B cell (primary cell): ENCODE results near the gene ZBTB32. TPM values are rescaled to one million over a fixed set of nuclear protein-coding genes. Genes with fewer than 3 reads are reported as not detected.

Experiments used
- ATAC-seq: fragments of 200-7000 bp; cut with Tn5 transposase; one replicate; pipeline ENCODE4 v1.10.0; 2021; ENCODE audit warnings: low read depth, mild to moderate bottlenecking, moderate number of reproducible peaks, moderate library complexity
- CTCF ChIA-PET: fragments of 350-600 bp; sonication (Branson Sonifier 250); formaldehyde crosslinking; loops from one replicate; lab custom pipeline; 2021; ENCODE audit warnings: antibody characterized with exemption, inconsistent platforms; lab: Charles Lee
- POLR2A ChIA-PET: fragments of 350-600 bp; sonication (Branson Sonifier 250); formaldehyde crosslinking; loops from one replicate; lab custom pipeline; 2021; ENCODE audit warnings: antibody characterized with exemption; lab: Charles Lee
- DNase-seq: peaks from one replicate; pipeline ENCODE4 v3.0.0; 2013
- H2AFZ ChIP-seq: 2 replicates; pipeline ENCODE4 v1.6.1; 2012; ENCODE audit warnings: mild to moderate bottlenecking, low read depth, low read length; ENCODE audit not compliant: insufficient read depth, poor library complexity, severe bottlenecking
- H3K27ac ChIP-seq, 2 donors: 1 replicate in 1 of 2; 2 replicates in 1 of 2; pipeline ENCODE4 v1.5.1; 2012 to 2013; ENCODE audit warnings: low read length in 2 of 2, mild to moderate bottlenecking in 2 of 2, moderate library complexity in 1 of 2
- H3K27me3 ChIP-seq, 4 experiments: fragments of 200-600 bp in 1 of 4; sonication (generic) in 1 of 4; replicated peaks in 1 of 4; 1 replicate in 2 of 4; 2 replicates in 2 of 4; pipeline versions ENCODE4 v1.6.1 to v1.7.0; 2013 to 2016; ENCODE audit warnings: low read length in 3 of 4, mild to moderate bottlenecking in 2 of 4, mixed read lengths in 1 of 4, moderate library complexity in 1 of 4; ENCODE audit not compliant: insufficient read depth in 4 of 4, control insufficient read depth in 3 of 4; ENCODE audit errors: control extremely low read depth in 1 of 4
- H3K36me3 ChIP-seq, 2 experiments: replicated peaks in 1 of 2; 1 replicate in 1 of 2; 2 replicates in 1 of 2; pipeline versions ENCODE4 v1.6.1 to v1.7.1; 2013; ENCODE audit warnings: low read length in 1 of 2; ENCODE audit not compliant: insufficient read depth in 2 of 2, control insufficient read depth in 1 of 2; ENCODE audit errors: control extremely low read depth in 1 of 2, extremely low read depth in 1 of 2
- H3K4me1 ChIP-seq, 2 donors: fragments of 200-600 bp in 1 of 2; sonication (generic) in 1 of 2; 1 replicate in 1 of 2; 2 replicates in 1 of 2; pipeline versions ENCODE4 v1.5.1 to v1.6.1; 2013 to 2017; ENCODE audit warnings: low read length in 2 of 2; ENCODE audit not compliant: control insufficient read depth in 2 of 2, insufficient read depth in 2 of 2
- H3K4me2 ChIP-seq: replicated peaks from 2 replicates; pipeline ENCODE3; 2012; ENCODE audit warnings: mild to moderate bottlenecking, low read depth, low read length; ENCODE audit not compliant: poor library complexity, severe bottlenecking
- H3K4me3 ChIP-seq, 5 experiments: fragments of 200-600 bp in 1 of 5; sonication (generic) in 1 of 5; 1 replicate in 3 of 5; 2 replicates in 2 of 5; pipeline versions ENCODE4 v1.5.1 to v1.7.0; 2011 to 2016; ENCODE audit warnings: low read length in 4 of 5, mild to moderate bottlenecking in 4 of 5, low read depth in 2 of 5, control low read depth in 1 of 5, moderate library complexity in 1 of 5; ENCODE audit not compliant: insufficient read depth in 1 of 5; ENCODE audit errors: control extremely low read depth in 1 of 5, extremely low read depth in 1 of 5
- H3K79me2 ChIP-seq: fragments of 200-600 bp; sonication (generic); one replicate; pipeline ENCODE4 v1.6.0; 2016; ENCODE audit warnings: low read length; ENCODE audit not compliant: control insufficient read depth, insufficient read depth
- H3K9ac ChIP-seq: fragments of 200-600 bp; sonication (generic); 2 replicates; pipeline ENCODE4 v1.6.1; 2017; ENCODE audit warnings: mild to moderate bottlenecking, low read length, moderate library complexity
- H3K9me3 ChIP-seq, 3 donors: one replicate each; pipeline versions ENCODE4 v1.6.1 to v1.7.1; 2013; ENCODE audit warnings: low read length in 2 of 3; ENCODE audit not compliant: control insufficient read depth in 2 of 3, insufficient read depth in 1 of 3; ENCODE audit errors: control extremely low read depth in 1 of 3
- H4K20me1 ChIP-seq: 2 replicates; pipeline ENCODE4 v1.6.0; 2012; ENCODE audit warnings: mild to moderate bottlenecking, low read length; ENCODE audit not compliant: insufficient read depth, control insufficient read depth, poor library complexity, severe bottlenecking
- H3K27ac Mint-ChIP-seq: one replicate; pipeline ENCODE4 v1.8.0; 2021; ENCODE audit warnings: mixed read lengths
- H3K27me3 Mint-ChIP-seq: one replicate; pipeline ENCODE4 v1.8.0; 2021; ENCODE audit warnings: mixed read lengths
- H3K4me1 Mint-ChIP-seq: one replicate; pipeline ENCODE4 v1.8.0; 2021; ENCODE audit warnings: mixed read lengths
- H3K4me3 Mint-ChIP-seq: one replicate; pipeline ENCODE4 v1.8.0; 2021; ENCODE audit warnings: mixed read lengths
- H3K9me3 Mint-ChIP-seq: one replicate; pipeline ENCODE4 v1.8.0; 2022; ENCODE audit warnings: mixed read lengths; ENCODE audit not compliant: insufficient read depth
- CTCF ChIP-seq: fragments of 200-600 bp; IDR thresholded peaks from one replicate; pipeline ENCODE4 v1.8.0; 2022; ENCODE audit warnings: antibody characterized with exemption, mild to moderate bottlenecking
- EZH2 ChIP-seq: IDR thresholded peaks from 2 replicates; pipeline ENCODE4 v1.6.1; 2012; ENCODE audit warnings: borderline replicate concordance, low read depth, mild to moderate bottlenecking, moderate library complexity, low read length; ENCODE audit not compliant: insufficient read depth, poor library complexity, severe bottlenecking
- WGBS: methylation state at CpG from one replicate; pipeline ENCODE4 v1.1.5; 2013; ENCODE audit warnings: missing lambda C conversion rate; ENCODE audit not compliant: insufficient coverage; 5-methylcytosine and 5-hydroxymethylcytosine counted together
- intact Hi-C: fragments of 100-400 bp; cut with micrococcal nuclease; formaldehyde crosslinking; loops from one replicate; pipeline ENCODE4 v1.10.0; 2022
- polyA plus RNA-seq: library from polyadenylated mRNA; depleted of rRNA; stranded (reverse); fragments of >200 nt; gene quantifications from 2 replicates; pipeline ENCODE4 v1.2.3, GENCODE V29; 2012
- total RNA-seq, 2 donors: library from RNA; stranded (reverse); fragments of 120-200 nt in 1 of 2; gene quantifications; 1 replicate in 1 of 2; 2 replicates in 1 of 2; pipeline versions ENCODE4 v1.2.3 to v1.2.4, GENCODE V29; 2013 to 2022

Gene ZBTB32
- total and polyA plus RNA-seq, 2 donors (not counting 1 experiment from before 2014, with no cell fraction given) = 18.9 to 28.1 TPM

DNA sequence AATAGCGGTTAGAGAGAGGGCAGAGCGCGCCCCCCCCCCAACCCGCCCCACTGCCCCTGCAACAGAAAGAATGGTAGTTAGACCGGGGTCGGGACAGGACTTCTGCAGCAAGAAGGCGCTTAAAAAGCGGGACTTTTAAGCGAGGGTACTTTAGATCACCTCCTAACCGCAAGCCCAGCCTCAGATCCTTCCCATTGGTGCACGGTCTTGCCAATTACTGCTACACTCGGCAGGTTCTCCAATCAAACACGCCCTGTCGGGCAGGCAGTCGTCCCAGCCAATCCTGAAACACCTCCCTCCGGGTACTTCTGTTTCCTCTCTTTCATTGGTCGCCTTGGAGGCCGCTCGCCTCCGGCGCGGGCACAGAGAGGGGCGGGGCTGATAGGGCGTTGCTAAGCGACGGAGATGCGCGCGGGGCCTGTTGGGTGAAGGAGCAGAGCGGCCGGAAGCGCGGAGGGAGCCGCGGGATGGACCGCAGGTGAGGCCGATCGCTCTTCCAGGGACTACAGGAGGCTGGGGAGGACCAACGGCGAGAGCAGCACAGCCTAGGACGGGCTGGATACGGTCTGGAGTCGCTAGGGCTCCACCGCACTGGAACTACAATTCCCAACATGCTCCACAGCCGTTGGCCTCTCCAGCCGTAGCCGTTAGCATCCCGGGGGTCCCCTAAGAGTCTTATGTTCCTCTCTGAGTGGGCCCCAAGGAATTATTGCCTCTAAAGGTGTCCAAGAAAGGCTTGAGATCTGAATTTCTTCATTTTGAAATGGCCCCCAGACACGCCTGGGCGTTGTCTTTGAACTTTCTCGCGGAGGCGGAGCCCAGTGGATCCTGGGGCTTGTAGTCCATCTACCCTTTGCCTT is 53.6 kb downstream of the ZBTB32 start, which contains the start of gene PROSER3:
Gene PROSER3, plus strand, starts transcription at position 428 of the 860 bp plus-strand sequence. Its CDS starts 40 bp downstream, at position 468.
- Mint-ChIP-seq H3K9me3 (no peaks in the 10 kb centered on the region), H3K4me1 (peaks cover 34% of the 10 kb centered on the region), H3K27me3 (peaks cover 17% of the 10 kb centered on the region), H3K27ac (peak within 1 kb of the TSS; percentile 99), H3K4me3 (peak within 1 kb of the TSS; percentile 99)
- H3K36me3 ChIP-seq = peaks cover 0 to 27% of the 10 kb centered on the region in 2 experiments
- DNase-seq (peak; percentile 99), ATAC-seq (peak; percentile 95)
- no peaks in the 10 kb centered on the region for H4K20me1 ChIP-seq
- peaks cover 0 to 26% (median 10%) of the 10 kb centered on the region in 4 experiments for H3K27me3 ChIP-seq
- no peak for TF ChIP-seq EZH2
- TF ChIP-seq CTCF = no peak
- CTCF ChIA-PET = no interaction called here
- peaks cover 0 to 10% (median 0%) of the 10 kb centered on the region in 3 donors for H3K9me3 ChIP-seq
- H3K27ac ChIP-seq = peak within 1 kb of the TSS; percentile 91 to 96
- peaks cover 24 to 35% of the 10 kb centered on the region in 2 donors for H3K4me1 ChIP-seq
- peak within 1 kb of the TSS; percentile 96 for H3K9ac ChIP-seq
- WGBS = under 1% methylated on average over 52 of the region's 53 CpGs
- peak within 1 kb of the TSS; percentile 98 for H3K4me2 ChIP-seq
- H3K79me2 ChIP-seq = peaks cover 29% of the 10 kb centered on the region
- intact Hi-C loops = loop anchor here (1.0 to 5.0 kb wide), 7 partner anchors 10 to 357 kb away; partner anchors contain the start of genes ARHGAP33, LIN37 and TBCB
- POLR2A ChIA-PET = interaction anchor here (0.6 to 1.8 kb wide), 3 partner anchors 10 to 95 kb away, joined by 3 to 9 read pairs (median 7); partner anchors contain the start of gene LIN37
- H3K4me3 ChIP-seq = peak within 1 kb of the TSS; percentile 85 to 99 (median 94)
- peak within 1 kb of the TSS; percentile 89 for H2AFZ ChIP-seq
